ENCODE data around the gene LAMA3. TPM values are rescaled to one million over a fixed set of nuclear protein-coding genes. Genes with fewer than 3 reads are reported as not detected.

LAMA3 gene
- total and polyA plus RNA-seq, 10 donors: 1.3 to 7.1 (median 3.0) TPM

GRCh38 chr18:23838233-23838632 lies 149.0 kb downstream of the LAMA3 start:
- H3K27ac ChIP-seq: peak overlapping the region in 2 of 8 donors; percentile 32 to 38
- intact Hi-C loops (cut with DNase I; ENCODE audit: low total_unique reads): no loop called here

GRCh38 chr18:23838801-23839366 lies 149.6 kb downstream of the LAMA3 start:
- no peak overlapping the region for H3K27ac ChIP-seq
- intact Hi-C loops (cut with DNase I; ENCODE audit: low total_unique reads): no loop called here
- TF ChIP-seq POLR2A (IDR thresholded peaks at IDR 0.05) (no peak), CTCF (IDR thresholded peaks at IDR 0.05 in 8 of 11, conservative IDR thresholded peaks at IDR 0.05 in 3 of 11) (no peak), POLR2AphosphoS5 (IDR thresholded peaks at IDR 0.05) (no peak)

More at GRCh38 chr18:23838233-23838632, 149.0 kb downstream of the LAMA3 start:
- 29 to 51% (median 36%) methylated on average over 2 of the region's 2 CpGs for WGBS, 5 donors
- Histone ChIP-seq H3K9me3 (no peaks in the 10 kb centered on the region), H3K4me1 (peaks cover 0 to 16% (median 4%) of the 10 kb centered on the region in 6 donors), H3K4me3 (no peak overlapping the region), H3K27me3 (replicated peaks in 1 of 7) (no peaks in the 10 kb centered on the region), H3K36me3 (no peaks in the 10 kb centered on the region)
- DNase-seq: no peak
- TF ChIP-seq CTCF (IDR thresholded peaks at IDR 0.05 in 8 of 11, conservative IDR thresholded peaks at IDR 0.05 in 3 of 11): no peak

GRCh38 chr18:23842305-23842704 lies 153.1 kb downstream of the LAMA3 start:
- no peaks in the 10 kb centered on the region for H3K27me3 ChIP-seq (replicated peaks in 1 of 7)
- no peaks in the 10 kb centered on the region for H3K36me3 ChIP-seq
- H3K27ac ChIP-seq: no peak overlapping the region
- no peak for DNase-seq
- no peaks in the 10 kb centered on the region for H3K9me3 ChIP-seq
- intact Hi-C loops (cut with DNase I; ENCODE audit: low total_unique reads): no loop called here
- peaks cover 0 to 16% (median 4%) of the 10 kb centered on the region in 6 donors for H3K4me1 ChIP-seq
- no peak for TF ChIP-seq CTCF (IDR thresholded peaks at IDR 0.05 in 8 of 11, conservative IDR thresholded peaks at IDR 0.05 in 3 of 11)
- no peak for TF ChIP-seq POLR2AphosphoS5 (IDR thresholded peaks at IDR 0.05)
- TF ChIP-seq POLR2A (IDR thresholded peaks at IDR 0.05): no peak
- WGBS, 5 donors: 94 to 97% (median 96%) methylated on average over 12 to 14 of the region's 14 CpGs
- H3K4me3 ChIP-seq: no peak overlapping the region

More at GRCh38 chr18:23838801-23839366, 149.6 kb downstream of the LAMA3 start:
- Histone ChIP-seq H3K36me3 (no peaks in the 10 kb centered on the region), H3K9me3 (no peaks in the 10 kb centered on the region), H3K4me3 (no peak overlapping the region), H3K4me1 (peaks cover 0 to 16% (median 4%) of the 10 kb centered on the region in 6 donors), H3K27me3 (replicated peaks in 1 of 7) (no peaks in the 10 kb centered on the region)
- 52 to 61% (median 55%) methylated on average over 7 of the region's 7 CpGs for WGBS, 5 donors
- DNase-seq: no peak

- no peak overlapping the region for H3K27ac ChIP-seq
- TF ChIP-seq POLR2A (IDR thresholded peaks at IDR 0.05): no peak
- TF ChIP-seq POLR2AphosphoS5 (IDR thresholded peaks at IDR 0.05): no peak
- no peak for TF ChIP-seq CTCF (IDR thresholded peaks at IDR 0.05 in 8 of 11, conservative IDR thresholded peaks at IDR 0.05 in 3 of 11)
- DNase-seq: no peak
- no peaks in the 10 kb centered on the region for H3K4me1 ChIP-seq
- H3K9me3 ChIP-seq: no peaks in the 10 kb centered on the region
- intact Hi-C loops (cut with DNase I; ENCODE audit: low total_unique reads): no loop called here
- H3K36me3 ChIP-seq: no peaks in the 10 kb centered on the region
- H3K27me3 ChIP-seq (replicated peaks in 1 of 7): no peaks in the 10 kb centered on the region
- H3K4me3 ChIP-seq: no peak overlapping the region
- 74 to 87% (median 81%) methylated on average over 9 of the region's 9 CpGs for WGBS, 5 donors
Observed at GRCh38 chr18:23844991-23845680, 155.9 kb downstream of the LAMA3 start.

Data from spleen (tissue), 11 donors.